ENCODE measurements around the gene GRID2. TPM values are rescaled to one million over a fixed set of nuclear protein-coding genes. Genes with fewer than 3 reads are reported as not detected.

The GRID2 gene
- total RNA-seq, 1 experiment from 2014 or later, result 2.2 TPM

GRCh38 chr4:92334716-92335350 lies 31.1 kb downstream of the GRID2 start:
- intact Hi-C loops (cut with micrococcal nuclease), result no loop called here
- no peak overlapping the region for H3K4me2 ChIP-seq (ENCODE audit: low read length)
- ATAC-seq (no peak), DNase-seq (no peak)
- no TSS peak for BruUV-seq (replicated peaks)
- no peak overlapping the region for H3K27ac ChIP-seq (ENCODE audit: low read length)
- H3K9me2 ChIP-seq (replicated peaks; ENCODE audit: low read length), result no peaks in the 10 kb centered on the region
- no peaks in the 10 kb centered on the region for H3F3A ChIP-seq (ENCODE audit: low read length, unreplicated experiment)
- CTCF ChIA-PET, result no interaction called here
- no peaks in the 10 kb centered on the region for H3K36me3 ChIP-seq (ENCODE audit: low read depth, low read length)
- TF ChIP-seq CTCF (conservative IDR thresholded peaks at IDR 0.05; ENCODE audit: low read depth, low read length), result no peak
- no peak for TF ChIP-seq EZH2phosphoT487 (IDR thresholded peaks at IDR 0.05; ENCODE audit: borderline replicate concordance, low read length)
- no peak for TF ChIP-seq EZH2 (IDR thresholded peaks at IDR 0.05; ENCODE audit: low read length, unreplicated experiment)
- POLR2A ChIA-PET (ENCODE audit: unreplicated experiment), result no interaction called here
- H3K79me2 ChIP-seq (ENCODE audit: low read length), result no peaks in the 10 kb centered on the region
- no peak overlapping the region for H3K9ac ChIP-seq (ENCODE audit: low read length)
- no peak overlapping the region for H2AFZ ChIP-seq (ENCODE audit: low read length)
- H3K4me3 ChIP-seq (ENCODE audit: low read length), result no peak overlapping the region
- H3K9me3 ChIP-seq (ENCODE audit: low read length), result no peaks in the 10 kb centered on the region
- H3K4me1 ChIP-seq (ENCODE audit: insufficient read depth, low read length), result no peaks in the 10 kb centered on the region
- H4K20me1 ChIP-seq (ENCODE audit: low read length), result no peaks in the 10 kb centered on the region
- no peaks in the 10 kb centered on the region for H3K27me3 ChIP-seq (ENCODE audit: low read length)

GRCh38 chr4:92339676-92340075 lies 35.9 kb downstream of the GRID2 start:
- no peaks in the 10 kb centered on the region for H3K79me2 ChIP-seq (ENCODE audit: low read length)
- no peak for ATAC-seq
- DNase-seq, result no peak
- H3K36me3 ChIP-seq (ENCODE audit: low read depth, low read length), result no peaks in the 10 kb centered on the region
- ChIA-PET POLR2A (ENCODE audit: unreplicated experiment) (no interaction called here), CTCF (no interaction called here)
- no peaks in the 10 kb centered on the region for H3K27me3 ChIP-seq (ENCODE audit: low read length)
- H3K4me2 ChIP-seq (ENCODE audit: low read length), result no peak overlapping the region
- H3K27ac ChIP-seq (ENCODE audit: low read length), result no peak overlapping the region
- no peaks in the 10 kb centered on the region for H4K20me1 ChIP-seq (ENCODE audit: low read length)
- intact Hi-C loops (cut with micrococcal nuclease), result no loop called here
- no peaks in the 10 kb centered on the region for H3K9me3 ChIP-seq (ENCODE audit: low read length)
- no peak overlapping the region for H2AFZ ChIP-seq (ENCODE audit: low read length)
- no peaks in the 10 kb centered on the region for H3K4me1 ChIP-seq (ENCODE audit: insufficient read depth, low read length)
- H3K9ac ChIP-seq (ENCODE audit: low read length), result no peak overlapping the region
- H3F3A ChIP-seq (ENCODE audit: low read length, unreplicated experiment), result no peaks in the 10 kb centered on the region
- no peaks in the 10 kb centered on the region for H3K9me2 ChIP-seq (replicated peaks; ENCODE audit: low read length)
- H3K4me3 ChIP-seq (ENCODE audit: low read length), result no peak overlapping the region
- no TSS peak for BruUV-seq (replicated peaks)
- no peak for TF ChIP-seq EZH2phosphoT487 (IDR thresholded peaks at IDR 0.05; ENCODE audit: borderline replicate concordance, low read length)
- no peak for TF ChIP-seq EZH2 (IDR thresholded peaks at IDR 0.05; ENCODE audit: low read length, unreplicated experiment)
- TF ChIP-seq CTCF (conservative IDR thresholded peaks at IDR 0.05; ENCODE audit: low read depth, low read length), result no peak

- DNase-seq (no peak), ATAC-seq (no peak)
- POLR2A ChIA-PET (ENCODE audit: unreplicated experiment), result interaction anchor here (0.6 kb wide), 1 partner anchor 602 kb away, joined by 4 read pairs; no protein-coding TSS in a partner anchor
- Histone ChIP-seq H3K4me2 (ENCODE audit: low read length) (no peak overlapping the region), H3K27ac (ENCODE audit: low read length) (no peak overlapping the region), H3K9me3 (ENCODE audit: low read length) (no peaks in the 10 kb centered on the region), H4K20me1 (ENCODE audit: low read length) (no peaks in the 10 kb centered on the region), H3K9ac (ENCODE audit: low read length) (no peak overlapping the region), H3F3A (ENCODE audit: low read length, unreplicated experiment) (no peaks in the 10 kb centered on the region), H2AFZ (ENCODE audit: low read length) (no peak overlapping the region), H3K36me3 (ENCODE audit: low read depth, low read length) (no peaks in the 10 kb centered on the region), H3K27me3 (ENCODE audit: low read length) (no peaks in the 10 kb centered on the region), H3K79me2 (ENCODE audit: low read length) (no peaks in the 10 kb centered on the region), H3K4me1 (ENCODE audit: insufficient read depth, low read length) (no peaks in the 10 kb centered on the region), H3K9me2 (replicated peaks; ENCODE audit: low read length) (no peaks in the 10 kb centered on the region), H3K4me3 (ENCODE audit: low read length) (no peak overlapping the region)
- intact Hi-C loops (cut with micrococcal nuclease), result no loop called here
- CTCF ChIA-PET, result no interaction called here
- TF ChIP-seq EZH2phosphoT487 (IDR thresholded peaks at IDR 0.05; ENCODE audit: borderline replicate concordance, low read length) (no peak), EZH2 (IDR thresholded peaks at IDR 0.05; ENCODE audit: low read length, unreplicated experiment) (no peak), CTCF (conservative IDR thresholded peaks at IDR 0.05; ENCODE audit: low read depth, low read length) (no peak)
- BruUV-seq (replicated peaks), result no TSS peak
Observed at GRCh38 chr4:92344216-92344615, 40.5 kb downstream of the GRID2 start.
